Measurements from ENCODE around the gene LAMA3.

LAMA3 gene

GRCh38 chr18:23819001-23819400, 129.7 kb downstream of the LAMA3 start:
- FAIRE-seq, result no peak
- no peak for DNase-seq (ENCODE audit: low spot score)

GRCh38 chr18:23822590-23823385, 133.5 kb downstream of the LAMA3 start:
- FAIRE-seq, result no peak
- DNase-seq (ENCODE audit: low spot score), result peak; percentile 38

- FAIRE-seq, result no peak
Measured at GRCh38 chr18:23824240-23824639, 135.0 kb downstream of the LAMA3 start.

GRCh38 chr18:23824669-23825068, 135.4 kb downstream of the LAMA3 start:
- FAIRE-seq (no peak), DNase-seq (ENCODE audit: low spot score) (no peak)

More at GRCh38 chr18:23824240-23824639, 135.0 kb downstream of the LAMA3 start:
- no peak for DNase-seq (ENCODE audit: low spot score)

GRCh38 chr18:23825496-23825895, 136.2 kb downstream of the LAMA3 start:
- no peak for DNase-seq (ENCODE audit: low spot score)
- no peak for FAIRE-seq

GRCh38 chr18:23825978-23826405, 136.7 kb downstream of the LAMA3 start:
- no peak for DNase-seq (ENCODE audit: low spot score)
- FAIRE-seq, result no peak

- no peak for FAIRE-seq
- no peak for DNase-seq (ENCODE audit: low spot score)
Measured at GRCh38 chr18:23826850-23827620, 137.8 kb downstream of the LAMA3 start.

GRCh38 chr18:23827681-23828080, 138.4 kb downstream of the LAMA3 start:
- FAIRE-seq, result no peak
- no peak for DNase-seq (ENCODE audit: low spot score)

- peak; percentile 42 for DNase-seq (ENCODE audit: low spot score)
- FAIRE-seq, result no peak
Measured at GRCh38 chr18:23828426-23828825, 139.2 kb downstream of the LAMA3 start.

GRCh38 chr18:23832911-23833310, 143.7 kb downstream of the LAMA3 start:
- FAIRE-seq (no peak), DNase-seq (ENCODE audit: low spot score) (no peak)

GRCh38 chr18:23833714-23834113, 144.5 kb downstream of the LAMA3 start:
- FAIRE-seq, result no peak
- no peak for DNase-seq (ENCODE audit: low spot score)

- FAIRE-seq (no peak), DNase-seq (ENCODE audit: low spot score) (no peak)
Measured at GRCh38 chr18:23835091-23835490, 145.8 kb downstream of the LAMA3 start.

- no peak for FAIRE-seq
- no peak for DNase-seq (ENCODE audit: low spot score)
Measured at GRCh38 chr18:23835506-23835905, 146.3 kb downstream of the LAMA3 start.

- DNase-seq (ENCODE audit: low spot score) (no peak), FAIRE-seq (no peak)
Measured at GRCh38 chr18:23837591-23837990, 148.3 kb downstream of the LAMA3 start.

GRCh38 chr18:23838233-23838632, 149.0 kb downstream of the LAMA3 start:
- FAIRE-seq (no peak), DNase-seq (ENCODE audit: low spot score) (no peak)

- FAIRE-seq (no peak), DNase-seq (ENCODE audit: low spot score) (no peak)
Measured at GRCh38 chr18:23838801-23839366, 149.6 kb downstream of the LAMA3 start.

GRCh38 chr18:23842305-23842704, 153.1 kb downstream of the LAMA3 start:
- no peak for FAIRE-seq
- DNase-seq (ENCODE audit: low spot score), result no peak

- DNase-seq (ENCODE audit: low spot score) (peak; percentile 58), FAIRE-seq (no peak)
Measured at GRCh38 chr18:23844991-23845680, 155.9 kb downstream of the LAMA3 start.

- no peak for DNase-seq (ENCODE audit: low spot score)
- FAIRE-seq, result no peak
Measured at GRCh38 chr18:23845988-23846630, 156.9 kb downstream of the LAMA3 start.

GRCh38 chr18:23847321-23847986, 158.2 kb downstream of the LAMA3 start:
- FAIRE-seq (no peak), DNase-seq (ENCODE audit: low spot score) (no peak)

- no peak for DNase-seq (ENCODE audit: low spot score)
- no peak for FAIRE-seq
Measured at GRCh38 chr18:23849141-23849540, 159.9 kb downstream of the LAMA3 start.
